Measurements from ENCODE around the gene TCEANC. TPM values are rescaled to one million over a fixed set of nuclear protein-coding genes. Genes with fewer than 3 reads are reported as not detected.

The TCEANC gene
- total and polyA plus RNA-seq, 2 of the 4 experiments (the other 2 are of a cell fraction): 0.99 to 2.5 TPM

DNA sequence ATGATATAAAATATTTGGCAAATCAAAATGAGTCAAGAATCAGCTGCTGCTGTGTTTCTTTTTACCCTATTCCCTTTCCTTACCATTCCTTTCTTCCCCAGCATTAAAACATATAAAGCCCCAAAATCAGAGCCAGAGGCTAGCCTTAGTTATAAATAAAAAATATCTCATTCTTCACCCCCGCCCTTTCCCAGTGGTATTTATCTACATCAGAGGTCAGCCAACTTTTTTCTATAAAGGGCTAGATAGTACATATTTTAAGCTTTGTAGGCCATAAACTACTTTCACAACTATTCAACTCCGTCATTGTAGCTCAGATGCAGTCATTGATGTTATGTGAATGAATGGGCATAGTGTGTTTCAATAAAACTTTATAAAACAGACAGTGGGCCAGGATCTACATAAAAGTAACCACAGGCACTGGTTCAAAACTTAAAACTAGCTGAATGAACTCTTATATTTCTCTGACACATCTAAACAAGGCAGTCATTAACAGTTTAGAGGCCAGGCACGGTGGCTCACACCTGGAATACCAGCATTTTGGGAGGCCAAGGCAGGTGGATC, 30.5 kb upstream of the TCEANC start:
- ChIA-PET POLR2A (ENCODE audit: unreplicated experiment) (no interaction called here), CTCF (no interaction called here)
- no peaks in the 10 kb centered on the region for H4K20me1 ChIP-seq (ENCODE audit: insufficient read depth, low read length)
- peaks cover 2% of the 10 kb centered on the region; the same call in 1 of the 2 replicates for H3K9me3 ChIP-seq (ENCODE audit: control insufficient read depth, insufficient read depth, low read length)
- in situ Hi-C loops (cut with MboI; ENCODE audit: low sequenced_read_pairs): no loop called here
- H2AFZ ChIP-seq (replicated peaks; ENCODE audit: low read length, poor library complexity): no peak overlapping the region
- H3K36me3 ChIP-seq (ENCODE audit: control insufficient read depth, insufficient read depth, low read length): no peaks in the 10 kb centered on the region
- no peak overlapping the region for H4K91ac ChIP-seq (ENCODE audit: insufficient read depth, low read depth, low read length)
- H3K4me3 ChIP-seq (ENCODE audit: insufficient read depth, low read depth, low read length): no peak overlapping the region
- no peaks in the 10 kb centered on the region for H3K9me1 ChIP-seq (ENCODE audit: insufficient read depth, low read length)
- H3K18ac ChIP-seq (ENCODE audit: low read depth, low read length): no peak overlapping the region
- H3K27me3 ChIP-seq (ENCODE audit: control insufficient read depth, insufficient read depth, low read length): peaks cover 15% of the 10 kb centered on the region
- no peak overlapping the region for H3K27ac ChIP-seq (ENCODE audit: insufficient read depth, low read length)
- 40% methylated on average over 1 of the region's 3 CpGs; no CpG with 5 or more reads in 1 of the 2 experiments for WGBS, 2 experiments (ENCODE audit: extremely low coverage in 2 of 2, insufficient read length in 1 of 2)
- no peak for DNase-seq
- no peaks in the 10 kb centered on the region for H3K4me1 ChIP-seq (ENCODE audit: control insufficient read depth, insufficient read depth, low read length)
- H2BK20ac ChIP-seq (ENCODE audit: low read depth, low read length): no peak overlapping the region
- H3K79me1 ChIP-seq (ENCODE audit: low read depth in 1 of 2, low read length in 2 of 2): no peaks in the 10 kb centered on the region
- H3K4me2 ChIP-seq (ENCODE audit: low read depth, low read length): no peak overlapping the region
- ATAC-seq (ENCODE audit: low read depth): no peak
- no peak overlapping the region for H2BK5ac ChIP-seq (ENCODE audit: low read depth, low read length, poor library complexity, severe bottlenecking)
- no peak overlapping the region for H2BK120ac ChIP-seq (ENCODE audit: low read depth, low read length)
- H3K56ac ChIP-seq (ENCODE audit: extremely low read depth, insufficient read depth, low read length): no peak overlapping the region
- intact Hi-C loops (cut with micrococcal nuclease): loop anchor here (5.0 kb wide), 1 partner anchor 85 kb away; no protein-coding TSS in a partner anchor
- no peak overlapping the region for H3K23ac ChIP-seq (ENCODE audit: low read depth, low read length)
- H3K9ac ChIP-seq (ENCODE audit: low read depth, low read length): no peak overlapping the region
- H2AK9ac ChIP-seq (replicated peaks; ENCODE audit: low read depth, low read length, poor library complexity): no peak overlapping the region
- no peak overlapping the region for H2AK5ac ChIP-seq (ENCODE audit: low read depth, low read length)
- TF ChIP-seq MAFK (IDR thresholded peaks at IDR 0.05; ENCODE audit: low read depth, low read length) (no peak), CHD1 (IDR thresholded peaks at IDR 0.05; ENCODE audit: low read depth, low read length) (no peak), MAZ (IDR thresholded peaks at IDR 0.05; ENCODE audit: borderline replicate concordance, low read depth, low read length) (no peak), SMC3 (IDR thresholded peaks at IDR 0.05; ENCODE audit: low read depth, low read length) (no peak), FOS (IDR thresholded peaks at IDR 0.05; ENCODE audit: low read depth, low read length) (no peak), BHLHE40 (IDR thresholded peaks at IDR 0.05; ENCODE audit: low read depth, low read length) (no peak), RFX5 (IDR thresholded peaks at IDR 0.05; ENCODE audit: low read depth, low read length) (no peak), CEBPB (IDR thresholded peaks at IDR 0.05; ENCODE audit: low read depth, low read length) (no peak), POLR2A (IDR thresholded peaks at IDR 0.05; ENCODE audit: low read depth, low read length) (no peak), NFE2L2 (IDR thresholded peaks at IDR 0.05; ENCODE audit: low read depth, low read length) (no peak), RCOR1 (IDR thresholded peaks at IDR 0.05; ENCODE audit: insufficient replicate concordance, low read length) (no peak), CTCF (conservative IDR thresholded peaks at IDR 0.05; ENCODE audit: low read depth, low read length) (no peak), MXI1 (IDR thresholded peaks at IDR 0.05; ENCODE audit: borderline replicate concordance, low read depth, low read length) (no peak), RAD21 (IDR thresholded peaks at IDR 0.05; ENCODE audit: low read length) (no peak)
- TF ChIP-seq, protein P1, sequence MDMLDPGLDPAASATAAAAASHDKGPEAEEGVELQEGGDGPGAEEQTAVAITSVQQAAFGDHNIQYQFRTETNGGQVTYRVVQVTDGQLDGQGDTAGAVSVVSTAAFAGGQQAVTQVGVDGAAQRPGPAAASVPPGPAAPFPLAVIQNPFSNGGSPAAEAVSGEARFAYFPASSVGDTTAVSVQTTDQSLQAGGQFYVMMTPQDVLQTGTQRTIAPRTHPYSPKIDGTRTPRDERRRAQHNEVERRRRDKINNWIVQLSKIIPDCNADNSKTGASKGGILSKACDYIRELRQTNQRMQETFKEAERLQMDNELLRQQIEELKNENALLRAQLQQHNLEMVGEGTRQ (IDR thresholded peaks at IDR 0.05; ENCODE audit: low read depth, low read length): no peak
- TF ChIP-seq, protein P2, sequence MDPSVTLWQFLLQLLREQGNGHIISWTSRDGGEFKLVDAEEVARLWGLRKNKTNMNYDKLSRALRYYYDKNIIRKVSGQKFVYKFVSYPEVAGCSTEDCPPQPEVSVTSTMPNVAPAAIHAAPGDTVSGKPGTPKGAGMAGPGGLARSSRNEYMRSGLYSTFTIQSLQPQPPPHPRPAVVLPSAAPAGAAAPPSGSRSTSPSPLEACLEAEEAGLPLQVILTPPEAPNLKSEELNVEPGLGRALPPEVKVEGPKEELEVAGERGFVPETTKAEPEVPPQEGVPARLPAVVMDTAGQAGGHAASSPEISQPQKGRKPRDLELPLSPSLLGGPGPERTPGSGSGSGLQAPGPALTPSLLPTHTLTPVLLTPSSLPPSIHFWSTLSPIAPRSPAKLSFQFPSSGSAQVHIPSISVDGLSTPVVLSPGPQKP (IDR thresholded peaks at IDR 0.05; ENCODE audit: borderline replicate concordance, low read depth, low read length): no peak
- H4K5ac ChIP-seq (ENCODE audit: low read depth, low read length): no peak overlapping the region
- dilution Hi-C loops (cut with HindIII; ENCODE audit: low sequenced_read_pairs, unreplicated experiment): no loop called here
- H2BK15ac ChIP-seq (ENCODE audit: low read depth, low read length): no peak overlapping the region
- no peak overlapping the region for H3K4ac ChIP-seq (ENCODE audit: low read depth, low read length)
- BruUV-seq (replicated peaks): no TSS peak
- H3K14ac ChIP-seq (replicated peaks; ENCODE audit: low read depth, low read length): no peak overlapping the region
- H4K8ac ChIP-seq (ENCODE audit: low read depth in 2 of 2, low read length in 2 of 2): no peak overlapping the region
